ENCODE data around the gene GAS2L1. TPM values are rescaled to one million over a fixed set of nuclear protein-coding genes. Genes with fewer than 3 reads are reported as not detected.
A peak's percentile ranks its signal among the peaks of the same experiment; 100 is the strongest.

GAS2L1 gene
- total and polyA plus RNA-seq, 10 donors, result 7.0 to 41.5 (median 28.3) TPM

- WGBS, 5 donors, result 86 to 91% (median 90%) methylated on average over 9 to 17 of the region's 17 CpGs
- Histone ChIP-seq H3K4me3 (no peak overlapping the region), H3K36me3 (peaks cover 13 to 53% (median 45%) of the 10 kb centered on the region in 6 donors), H3K27me3 (replicated peaks in 1 of 7) (peaks cover 0 to 21% (median 5%) of the 10 kb centered on the region in 7 donors), H3K27ac (no peak overlapping the region), H3K4me1 (peaks cover 3 to 38% (median 25%) of the 10 kb centered on the region in 6 donors), H3K9me3 (no peaks in the 10 kb centered on the region)
- intact Hi-C loops (cut with DNase I; ENCODE audit: low total_unique reads), result no loop called here
- no peak for TF ChIP-seq CTCF (IDR thresholded peaks at IDR 0.05 in 8 of 11, conservative IDR thresholded peaks at IDR 0.05 in 3 of 11)
- TF ChIP-seq POLR2A (IDR thresholded peaks at IDR 0.05), result no peak
- peak in 2 of 3 donors; percentile 51 to 60 for TF ChIP-seq POLR2AphosphoS5 (IDR thresholded peaks at IDR 0.05)
- DNase-seq, result no peak
Measured at GRCh38 chr22:29301716-29302401, 4.6 kb upstream of the GAS2L1 start.

GRCh38 chr22:29302402-29302680, 4.1 kb upstream of the GAS2L1 start:
- Histone ChIP-seq H3K4me3 (no peak overlapping the region), H3K4me1 (peaks cover 3 to 43% (median 30%) of the 10 kb centered on the region in 6 donors), H3K27me3 (replicated peaks in 1 of 7) (peaks cover 0 to 26% (median 9%) of the 10 kb centered on the region in 7 donors), H3K36me3 (peaks cover 11 to 48% (median 40%) of the 10 kb centered on the region in 6 donors), H3K9me3 (no peaks in the 10 kb centered on the region), H3K27ac (peak overlapping the region in 1 of 8 donors; percentile 38)
- TF ChIP-seq POLR2A (IDR thresholded peaks at IDR 0.05), result no peak
- TF ChIP-seq CTCF (IDR thresholded peaks at IDR 0.05 in 8 of 11, conservative IDR thresholded peaks at IDR 0.05 in 3 of 11), result no peak
- TF ChIP-seq POLR2AphosphoS5 (IDR thresholded peaks at IDR 0.05), result no peak
- 65 to 89% (median 76%) methylated on average over 2 of the region's 2 CpGs for WGBS, 5 donors
- intact Hi-C loops (cut with DNase I; ENCODE audit: low total_unique reads), result no loop called here
- no peak for DNase-seq

- peak in 1 of 3 donors; percentile 16 for TF ChIP-seq POLR2AphosphoS5 (IDR thresholded peaks at IDR 0.05)
- no peak for TF ChIP-seq POLR2A (IDR thresholded peaks at IDR 0.05)
- H3K27me3 ChIP-seq (replicated peaks in 1 of 7), result peaks cover 0 to 31% (median 9%) of the 10 kb centered on the region in 7 donors
- no peaks in the 10 kb centered on the region for H3K9me3 ChIP-seq
- 51 to 63% (median 58%) methylated on average over 6 to 13 of the region's 13 CpGs for WGBS, 5 donors
- peak overlapping the region in 5 of 8 donors; percentile 15 to 48 (median 23) for H3K27ac ChIP-seq
- no peak for DNase-seq
- peaks cover 6 to 43% (median 34%) of the 10 kb centered on the region in 6 donors for H3K36me3 ChIP-seq
- H3K4me3 ChIP-seq, result no peak overlapping the region
- intact Hi-C loops (cut with DNase I; ENCODE audit: low total_unique reads), result no loop called here
- peaks cover 3 to 48% (median 33%) of the 10 kb centered on the region in 6 donors for H3K4me1 ChIP-seq
Measured at GRCh38 chr22:29302681-29303465, 3.6 kb upstream of the GAS2L1 start.

- DNase-seq, result no peak
- Histone ChIP-seq H3K36me3 (peaks cover 0 to 13% (median 5%) of the 10 kb centered on the region in 6 donors), H3K27ac (peak overlapping the region in 4 of 8 donors; percentile 82 to 89 (median 84)), H3K9me3 (no peaks in the 10 kb centered on the region), H3K4me1 (peaks cover 24 to 77% (median 61%) of the 10 kb centered on the region in 6 donors), H3K27me3 (replicated peaks in 1 of 7) (peaks cover 0 to 43% (median 9%) of the 10 kb centered on the region in 7 donors), H3K4me3 (peak overlapping the region; percentile 60 to 89 (median 72))
- 48 to 61% (median 56%) methylated on average over 6 to 7 of the region's 7 CpGs for WGBS, 5 donors
- intact Hi-C loops (cut with DNase I; ENCODE audit: low total_unique reads), result no loop called here
- TF ChIP-seq POLR2AphosphoS5 (IDR thresholded peaks at IDR 0.05), result no peak
- TF ChIP-seq CTCF (IDR thresholded peaks at IDR 0.05 in 8 of 11, conservative IDR thresholded peaks at IDR 0.05 in 3 of 11), result no peak
- TF ChIP-seq POLR2A (IDR thresholded peaks at IDR 0.05), result no peak
Measured at GRCh38 chr22:29305836-29306174, 645 bp upstream of the GAS2L1 start.
